ENCODE measurements around the gene CNGA3. TPM values are rescaled to one million over a fixed set of nuclear protein-coding genes. Genes with fewer than 3 reads are reported as not detected.
A peak's percentile ranks its signal among the peaks of the same experiment; 100 is the strongest.
"Not testable (repeated sequence)": the region's sequence is repeated elsewhere in the genome, so short reads cannot be mapped to it uniquely, and the experiment has no call there.

The CNGA3 gene
- total RNA-seq, 4 donors from 2014 or later, result 0.09 TPM; not detected in 3

- TF ChIP-seq CTCF (IDR thresholded peaks at IDR 0.05 in 4 of 5, conservative IDR thresholded peaks at IDR 0.05 in 1 of 5) (no peak), POLR2A (IDR thresholded peaks at IDR 0.05) (no peak)
- DNase-seq (no peak), ATAC-seq (no peak)
- H3K9me3 ChIP-seq, result no peaks in the 10 kb centered on the region
- intact Hi-C loops (cut with DNase I; ENCODE audit: low total_unique reads) (no loop called here), in situ Hi-C loops (cut with MboI; ENCODE audit: low sequenced_read_pairs in 4 of 4) (no loop called here)
- no peaks in the 10 kb centered on the region for H3K27me3 ChIP-seq
- no peak overlapping the region for H3K4me3 ChIP-seq
- no peak overlapping the region for H3K27ac ChIP-seq
- H3K36me3 ChIP-seq, result no peaks in the 10 kb centered on the region
- no peaks in the 10 kb centered on the region for H3K4me1 ChIP-seq
Observed at GRCh38 chr2:98433363-98433964, 87.2 kb downstream of the CNGA3 start.

- Histone ChIP-seq H3K4me3 (no peak overlapping the region), H3K36me3 (no peaks in the 10 kb centered on the region), H3K9me3 (no peaks in the 10 kb centered on the region), H3K4me1 (no peaks in the 10 kb centered on the region), H3K27ac (no peak overlapping the region), H3K27me3 (no peaks in the 10 kb centered on the region)
- TF ChIP-seq CTCF (IDR thresholded peaks at IDR 0.05 in 4 of 5, conservative IDR thresholded peaks at IDR 0.05 in 1 of 5) (no peak), POLR2A (IDR thresholded peaks at IDR 0.05) (no peak)
- intact Hi-C loops (cut with DNase I; ENCODE audit: low total_unique reads), result no loop called here
- ATAC-seq (no peak), DNase-seq (no peak)
- in situ Hi-C loops (cut with MboI; ENCODE audit: low sequenced_read_pairs in 4 of 4), result no loop called here
Observed at GRCh38 chr2:98434492-98434891, 88.2 kb downstream of the CNGA3 start.

DNA sequence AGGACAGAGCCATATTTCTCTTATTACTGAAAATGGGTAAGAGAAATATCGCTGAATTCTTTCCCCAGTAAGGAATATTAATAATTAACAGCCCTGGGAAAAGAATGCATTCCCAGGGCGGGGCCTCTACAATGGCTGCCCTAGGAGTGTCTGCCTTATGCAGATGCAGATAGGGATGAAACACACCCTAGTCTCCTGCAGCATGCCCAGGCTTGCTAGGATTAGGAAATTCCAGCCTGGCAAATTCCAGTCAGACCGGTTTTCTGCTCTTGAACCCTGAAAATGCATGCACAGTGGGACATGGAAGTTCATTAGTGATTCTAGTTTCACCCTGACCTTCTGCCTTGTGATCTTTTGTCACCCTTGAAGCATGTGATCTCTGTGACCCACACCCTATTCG lies 89.4 kb downstream of the CNGA3 start:
- H3K27me3 ChIP-seq; ATAC-seq; DNase-seq; in situ Hi-C loops (cut with MboI; ENCODE audit: low sequenced_read_pairs in 4 of 4); H3K9me3 ChIP-seq; H3K27ac ChIP-seq; intact Hi-C loops (cut with DNase I; ENCODE audit: low total_unique reads); H3K4me1 ChIP-seq; H3K36me3 ChIP-seq; H3K4me3 ChIP-seq: not testable (repeated sequence)

DNA sequence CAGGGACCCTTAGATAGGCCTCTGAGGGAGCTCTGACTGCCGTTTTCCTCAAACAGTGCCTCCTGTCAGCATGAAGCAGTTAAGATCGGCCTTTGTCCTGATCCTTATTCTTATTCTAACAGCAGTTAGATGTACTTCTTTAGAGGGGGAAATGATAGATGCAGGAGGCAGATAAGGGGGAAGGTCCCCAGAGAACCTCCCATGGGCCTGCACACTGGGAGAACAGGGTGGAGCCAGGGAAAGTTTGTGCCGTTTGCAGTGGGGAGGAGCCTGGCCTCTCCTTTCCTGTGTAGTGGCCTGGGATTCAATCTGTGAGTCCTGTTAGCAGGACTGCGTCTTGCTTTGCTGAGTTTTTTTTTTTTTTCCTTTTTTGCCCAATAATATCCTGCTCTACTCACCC lies 90.5 kb downstream of the CNGA3 start:
- Histone ChIP-seq H3K27me3 (no peaks in the 10 kb centered on the region), H3K4me3 (no peak overlapping the region), H3K36me3 (no peaks in the 10 kb centered on the region), H3K4me1 (no peaks in the 10 kb centered on the region), H3K27ac (peak overlapping the region in 3 of 4 donors; percentile 27 to 30 (median 30)), H3K9me3 (no peaks in the 10 kb centered on the region)
- in situ Hi-C loops (cut with MboI; ENCODE audit: low sequenced_read_pairs in 4 of 4), result no loop called here
- TF ChIP-seq POLR2A (IDR thresholded peaks at IDR 0.05), result no peak
- no peak for TF ChIP-seq CTCF (IDR thresholded peaks at IDR 0.05 in 4 of 5, conservative IDR thresholded peaks at IDR 0.05 in 1 of 5)
- ATAC-seq (peak in 1 of 2 donors; percentile 56), DNase-seq (no peak)
- intact Hi-C loops (cut with DNase I; ENCODE audit: low total_unique reads), result no loop called here

DNA sequence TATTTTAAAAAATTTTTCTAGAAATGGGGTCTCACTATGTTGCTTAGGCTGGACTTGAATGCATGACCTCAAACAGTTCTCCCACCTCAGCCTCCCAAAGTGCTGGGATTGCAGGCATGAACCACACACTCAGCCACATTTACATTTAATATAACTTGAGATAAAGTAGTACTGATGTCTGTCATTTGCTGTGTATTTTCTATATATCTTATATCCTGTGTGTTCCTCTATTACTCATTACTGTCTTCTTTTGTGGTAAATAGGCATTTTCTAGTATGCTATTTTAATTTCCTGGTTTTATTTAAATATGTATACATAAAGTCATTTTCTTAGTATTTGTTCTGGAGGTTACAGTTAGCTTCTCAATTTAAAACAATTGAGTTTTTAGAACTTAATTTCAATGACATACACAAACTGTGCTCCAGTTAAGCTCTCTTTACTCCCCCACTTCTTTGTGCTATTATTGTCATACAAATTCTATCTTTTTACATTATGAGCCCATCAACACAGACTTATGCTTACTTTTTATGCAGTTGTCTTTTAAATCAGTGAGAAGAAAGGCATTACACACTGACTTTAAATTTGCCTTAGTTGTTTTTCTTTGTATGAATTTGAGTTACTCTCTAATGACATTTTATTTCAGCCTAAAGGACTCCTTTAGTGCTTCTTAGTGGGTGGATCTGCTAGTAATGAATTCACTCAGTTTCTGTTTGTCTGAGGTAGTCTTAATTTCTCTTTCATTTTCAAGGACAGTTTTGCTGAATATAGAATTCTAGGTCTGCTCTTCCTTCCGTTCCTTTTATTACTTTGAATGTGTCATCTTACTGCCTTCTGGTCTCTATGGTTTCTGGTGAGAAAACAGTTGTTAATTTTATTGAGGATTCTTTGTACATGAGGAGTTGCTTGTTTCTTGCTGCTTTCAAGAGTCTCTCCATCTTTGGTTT lies 92.2 kb downstream of the CNGA3 start:
- intact Hi-C loops (cut with DNase I; ENCODE audit: low total_unique reads), result no loop called here
- Histone ChIP-seq H3K4me1 (no peaks in the 10 kb centered on the region), H3K36me3 (no peaks in the 10 kb centered on the region), H3K9me3 (no peaks in the 10 kb centered on the region), H3K27me3 (no peaks in the 10 kb centered on the region), H3K27ac (no peak overlapping the region), H3K4me3 (no peak overlapping the region)
- in situ Hi-C loops (cut with MboI; ENCODE audit: low sequenced_read_pairs in 4 of 4), result no loop called here
- ATAC-seq (no peak), DNase-seq (no peak)
- no peak for TF ChIP-seq CTCF (IDR thresholded peaks at IDR 0.05 in 4 of 5, conservative IDR thresholded peaks at IDR 0.05 in 1 of 5)
- TF ChIP-seq POLR2A (IDR thresholded peaks at IDR 0.05), result no peak

Measured in gastrocnemius medialis (tissue), 4 donors.